SK-N-MC (cell line): ENCODE data around the gene RALGAPA2.

Experiments used
- EZH2 ChIP-seq: fragments of 200-600 bp; sonication (generic); IDR thresholded peaks from one replicate; pipeline ENCODE4 v1.6.1; 2017; ENCODE audit warnings: antibody characterized with exemption
- FOXP2 ChIP-seq: optimal IDR thresholded peaks from 2 replicates; pipeline ENCODE3; 2011; ENCODE audit warnings: mild to moderate bottlenecking, moderate library complexity; ENCODE audit not compliant: insufficient read depth; ENCODE audit errors: extremely low read length, control extremely low read depth
- POLR2AphosphoS5 ChIP-seq: IDR thresholded peaks from 2 replicates; pipeline ENCODE4 v1.6.1; 2012; ENCODE audit warnings: mild to moderate bottlenecking, low read depth, low read length, borderline replicate concordance

GRCh38 chr20:20694591-20694990, 17.9 kb downstream of the RALGAPA2 start:
- TF ChIP-seq POLR2AphosphoS5 (no peak), EZH2 (no peak), FOXP2 (no peak)
